Measurements from ENCODE around the gene GSS. TPM values are rescaled to one million over a fixed set of nuclear protein-coding genes. Genes with fewer than 3 reads are reported as not detected.

GSS gene
- total RNA-seq, 6 donors from 2014 or later, result 26.1 to 106 (median 34.3) TPM

DNA sequence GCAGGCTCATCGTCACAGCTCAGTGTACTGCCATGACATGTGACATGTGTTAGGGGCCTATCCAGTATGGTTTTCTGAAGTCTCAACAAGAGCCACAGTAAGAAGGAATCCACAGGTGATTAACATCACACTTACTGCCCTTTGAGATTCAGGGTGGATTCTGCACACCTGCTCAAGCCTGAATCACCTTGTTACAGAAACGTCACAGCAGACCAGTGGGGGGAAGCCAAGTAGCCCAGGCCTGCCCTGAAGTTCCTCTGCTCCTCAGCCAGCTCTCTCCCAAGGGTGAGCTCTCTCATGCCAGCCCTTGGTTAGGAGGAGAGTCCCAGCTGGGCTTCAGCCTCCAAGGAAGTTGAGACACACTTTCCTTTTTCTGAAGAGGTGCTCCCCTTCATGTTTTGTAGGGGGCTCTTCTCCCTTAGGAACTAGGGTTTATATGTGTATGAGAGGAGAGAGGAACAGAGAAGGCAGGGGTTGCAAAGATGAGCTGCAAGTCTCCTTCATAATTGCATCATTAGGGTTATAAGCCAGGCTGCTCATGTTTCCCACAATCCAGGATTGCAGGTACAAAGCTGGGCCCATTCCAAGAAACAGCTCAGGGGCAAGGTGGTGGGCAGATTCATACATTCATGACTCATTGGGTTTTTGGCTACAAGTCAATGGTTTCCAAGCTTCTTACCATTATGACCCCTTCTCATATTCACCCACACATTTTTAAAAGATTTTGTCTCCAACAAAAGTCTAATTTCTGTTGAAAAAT is 11.6 kb downstream of the GSS start:
- no peak for DNase-seq
- Histone ChIP-seq H3K4me1 (peaks cover 2 to 14% (median 6%) of the 10 kb centered on the region in 4 donors), H3K27ac (no peak overlapping the region), H3K36me3 (peaks cover 0 to 51% (median 21%) of the 10 kb centered on the region in 4 donors), H3K4me3 (no peak overlapping the region), H3K9me3 (no peaks in the 10 kb centered on the region), H3K27me3 (no peaks in the 10 kb centered on the region)
- TF ChIP-seq, protein P1, sequence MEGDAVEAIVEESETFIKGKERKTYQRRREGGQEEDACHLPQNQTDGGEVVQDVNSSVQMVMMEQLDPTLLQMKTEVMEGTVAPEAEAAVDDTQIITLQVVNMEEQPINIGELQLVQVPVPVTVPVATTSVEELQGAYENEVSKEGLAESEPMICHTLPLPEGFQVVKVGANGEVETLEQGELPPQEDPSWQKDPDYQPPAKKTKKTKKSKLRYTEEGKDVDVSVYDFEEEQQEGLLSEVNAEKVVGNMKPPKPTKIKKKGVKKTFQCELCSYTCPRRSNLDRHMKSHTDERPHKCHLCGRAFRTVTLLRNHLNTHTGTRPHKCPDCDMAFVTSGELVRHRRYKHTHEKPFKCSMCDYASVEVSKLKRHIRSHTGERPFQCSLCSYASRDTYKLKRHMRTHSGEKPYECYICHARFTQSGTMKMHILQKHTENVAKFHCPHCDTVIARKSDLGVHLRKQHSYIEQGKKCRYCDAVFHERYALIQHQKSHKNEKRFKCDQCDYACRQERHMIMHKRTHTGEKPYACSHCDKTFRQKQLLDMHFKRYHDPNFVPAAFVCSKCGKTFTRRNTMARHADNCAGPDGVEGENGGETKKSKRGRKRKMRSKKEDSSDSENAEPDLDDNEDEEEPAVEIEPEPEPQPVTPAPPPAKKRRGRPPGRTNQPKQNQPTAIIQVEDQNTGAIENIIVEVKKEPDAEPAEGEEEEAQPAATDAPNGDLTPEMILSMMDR (IDR thresholded peaks at IDR 0.05), result no peak
- TF ChIP-seq POLR2A (IDR thresholded peaks at IDR 0.05), result no peak
- WGBS, 2 donors, result 92 to 100% methylated on average over 2 of the region's 2 CpGs
- ATAC-seq (ENCODE audit: low FRiP score in 2 of 2), result no peak

DNA sequence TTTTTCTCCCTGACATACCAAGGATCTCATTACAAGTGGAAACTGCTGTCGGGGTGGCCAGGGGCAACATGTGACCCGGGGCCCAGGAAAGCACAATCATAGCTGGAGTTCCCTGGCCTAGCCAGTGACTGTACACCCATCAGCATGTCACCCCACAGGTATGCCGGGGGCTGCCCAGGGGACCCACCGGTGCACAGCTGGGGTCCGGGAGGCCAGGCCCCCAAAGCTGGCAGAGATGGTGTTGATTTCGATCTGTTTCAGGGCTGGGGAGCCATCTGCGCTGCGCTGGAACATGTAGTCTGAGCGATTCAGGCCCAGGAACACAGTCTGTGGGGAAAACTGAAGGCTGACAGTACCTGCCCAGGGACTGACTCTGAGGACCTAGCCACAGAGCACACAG is 13.3 kb downstream of the GSS start:
- ATAC-seq (ENCODE audit: low FRiP score in 2 of 2), result no peak
- 97 to 98% methylated on average over 9 of the region's 9 CpGs for WGBS, 2 donors

DNA sequence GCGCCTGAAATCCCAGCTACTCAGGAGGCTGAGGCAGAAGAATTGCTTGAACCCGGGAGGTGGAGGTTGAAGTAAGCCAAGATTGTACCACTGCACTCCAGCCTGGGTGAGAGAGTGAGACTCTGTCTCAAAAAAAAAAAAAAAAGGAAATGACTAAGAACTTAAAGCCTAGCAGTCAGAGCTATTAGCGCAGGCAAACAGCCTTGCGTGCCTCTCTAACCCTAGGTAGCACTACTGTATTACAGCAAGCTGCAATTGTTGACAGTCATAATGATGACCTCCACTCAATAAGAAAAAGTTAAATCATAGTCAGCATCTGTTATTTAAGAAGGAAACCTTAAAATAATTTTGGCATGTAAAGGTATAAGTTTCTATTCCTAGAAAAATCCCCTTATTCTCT is 14.4 kb downstream of the GSS start:
- 83 to 86% methylated on average over 4 of the region's 4 CpGs for WGBS, 2 donors

More for the DNA sequence above, 13.3 kb downstream of the GSS start:
- peaks cover 10 to 22% (median 12%) of the 10 kb centered on the region in 4 donors for H3K4me1 ChIP-seq
- TF ChIP-seq POLR2AphosphoS5 (IDR thresholded peaks at IDR 0.05) (no peak), POLR2A (IDR thresholded peaks at IDR 0.05) (no peak), EP300 (IDR thresholded peaks at IDR 0.05) (no peak)
- TF ChIP-seq, protein P1 (IDR thresholded peaks at IDR 0.05), result no peak
- DNase-seq, result no peak
- H3K4me3 ChIP-seq, result no peak overlapping the region
- H3K27ac ChIP-seq, result no peak overlapping the region
- H3K27me3 ChIP-seq, result no peaks in the 10 kb centered on the region
- peaks cover 0 to 47% (median 23%) of the 10 kb centered on the region in 4 donors for H3K36me3 ChIP-seq
- H3K9me3 ChIP-seq, result no peaks in the 10 kb centered on the region

DNA sequence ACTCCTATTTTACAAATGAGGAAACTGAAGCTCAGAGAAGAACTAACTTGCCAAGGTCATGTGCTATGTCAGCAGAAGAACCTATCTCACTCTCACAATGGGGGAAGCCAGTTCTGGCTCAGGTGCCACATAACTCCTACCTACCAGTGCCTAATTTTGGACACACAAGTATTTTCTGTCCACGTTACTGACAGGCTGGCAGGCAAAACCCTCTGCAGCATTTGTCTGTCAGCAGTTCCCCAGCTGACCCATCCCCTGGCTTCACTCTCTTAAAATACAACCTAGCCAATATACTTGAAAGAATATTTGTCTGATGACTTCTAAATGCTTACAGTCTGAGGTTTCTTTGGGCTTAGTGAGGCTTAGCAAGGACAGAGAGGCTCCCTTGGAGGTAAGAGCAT is 15.5 kb downstream of the GSS start:
- H3K27ac ChIP-seq, result no peak overlapping the region
- peaks cover 0 to 56% (median 23%) of the 10 kb centered on the region in 4 donors for H3K36me3 ChIP-seq
- H3K9me3 ChIP-seq, result no peaks in the 10 kb centered on the region
- DNase-seq, result no peak
- ATAC-seq (ENCODE audit: low FRiP score in 2 of 2), result no peak
- no peaks in the 10 kb centered on the region for H3K27me3 ChIP-seq
- 70 to 82% methylated on average over 1 of the region's 1 CpG for WGBS, 2 donors
- TF ChIP-seq POLR2A (IDR thresholded peaks at IDR 0.05), result no peak
- no peak for TF ChIP-seq EP300 (IDR thresholded peaks at IDR 0.05)
- no peak for TF ChIP-seq POLR2AphosphoS5 (IDR thresholded peaks at IDR 0.05)
- TF ChIP-seq, protein P1 (IDR thresholded peaks at IDR 0.05), result no peak
- peaks cover 6 to 12% (median 10%) of the 10 kb centered on the region in 4 donors for H3K4me1 ChIP-seq
- no peak overlapping the region for H3K4me3 ChIP-seq

More for the DNA sequence above, 14.4 kb downstream of the GSS start:
- no peak overlapping the region for H3K27ac ChIP-seq
- no peak for TF ChIP-seq EP300 (IDR thresholded peaks at IDR 0.05)
- TF ChIP-seq POLR2A (IDR thresholded peaks at IDR 0.05), result no peak
- TF ChIP-seq POLR2AphosphoS5 (IDR thresholded peaks at IDR 0.05), result no peak
- TF ChIP-seq, protein P1 (IDR thresholded peaks at IDR 0.05), result no peak
- peaks cover 0 to 56% (median 25%) of the 10 kb centered on the region in 4 donors for H3K36me3 ChIP-seq
- ATAC-seq (ENCODE audit: low FRiP score in 2 of 2) (no peak), DNase-seq (no peak)
- peaks cover 10 to 22% (median 12%) of the 10 kb centered on the region in 4 donors for H3K4me1 ChIP-seq
- no peaks in the 10 kb centered on the region for H3K27me3 ChIP-seq
- no peaks in the 10 kb centered on the region for H3K9me3 ChIP-seq
- H3K4me3 ChIP-seq, result no peak overlapping the region

All from upper lobe of left lung (tissue), 6 donors.